Measurements from ENCODE around the gene TMEM175.
A peak's percentile ranks its signal among the peaks of the same experiment; 100 is the strongest.
"Not testable (repeated sequence)": the region's sequence is repeated elsewhere in the genome, so short reads cannot be mapped to it uniquely, and the experiment has no call there.

The TMEM175 gene

GRCh38 chr4:924107-925096, 7.9 kb upstream of the TMEM175 start:
- TF ChIP-seq CTCF (conservative IDR thresholded peaks at IDR 0.05; ENCODE audit: low read depth, low read length): no peak
- H3K4me3 ChIP-seq (ENCODE audit: low read length): no peak overlapping the region
- no peak for DNase-seq (ENCODE audit: low read depth)

- H3K4me3 ChIP-seq (ENCODE audit: low read length): no peak overlapping the region
- no peak for TF ChIP-seq CTCF (conservative IDR thresholded peaks at IDR 0.05; ENCODE audit: low read depth, low read length)
- DNase-seq (ENCODE audit: low read depth): no peak
Observed at GRCh38 chr4:925171-925570, 7.1 kb upstream of the TMEM175 start.

- no peak overlapping the region for H3K4me3 ChIP-seq (ENCODE audit: low read length)
Observed at GRCh38 chr4:925771-926500, 6.3 kb upstream of the TMEM175 start.

GRCh38 chr4:926538-926937, 5.7 kb upstream of the TMEM175 start:
- peak; percentile 64 for TF ChIP-seq CTCF (conservative IDR thresholded peaks at IDR 0.05; ENCODE audit: low read depth, low read length)
- no peak for DNase-seq (ENCODE audit: low read depth)
- no peak overlapping the region for H3K4me3 ChIP-seq (ENCODE audit: low read length)

More at GRCh38 chr4:925771-926500, 6.3 kb upstream of the TMEM175 start:
- DNase-seq (ENCODE audit: low read depth): no peak
- TF ChIP-seq CTCF (conservative IDR thresholded peaks at IDR 0.05; ENCODE audit: low read depth, low read length): no peak

GRCh38 chr4:927566-927965, 4.7 kb upstream of the TMEM175 start:
- not testable (repeated sequence) for DNase-seq (ENCODE audit: low read depth); H3K4me3 ChIP-seq (ENCODE audit: low read length)

GRCh38 chr4:929096-929765, 3.0 kb upstream of the TMEM175 start:
- no peak for DNase-seq (ENCODE audit: low read depth)
- TF ChIP-seq CTCF (conservative IDR thresholded peaks at IDR 0.05; ENCODE audit: low read depth, low read length): no peak
- H3K4me3 ChIP-seq (ENCODE audit: low read length): no peak overlapping the region

- H3K4me3 ChIP-seq (ENCODE audit: low read length): no peak overlapping the region
- TF ChIP-seq CTCF (conservative IDR thresholded peaks at IDR 0.05; ENCODE audit: low read depth, low read length): no peak
- DNase-seq (ENCODE audit: low read depth): no peak
Observed at GRCh38 chr4:930028-930551, 2.2 kb upstream of the TMEM175 start.
